ENCODE data around the gene FBXO46. TPM values are rescaled to one million over a fixed set of nuclear protein-coding genes. Genes with fewer than 3 reads are reported as not detected.

The FBXO46 gene
- total and polyA plus RNA-seq, 10 of the 15 experiments (the other 5 are each of a cell fraction or from before 2014, with no cell fraction given): 2.5 to 61.5 (median 13.7) TPM

DNA sequence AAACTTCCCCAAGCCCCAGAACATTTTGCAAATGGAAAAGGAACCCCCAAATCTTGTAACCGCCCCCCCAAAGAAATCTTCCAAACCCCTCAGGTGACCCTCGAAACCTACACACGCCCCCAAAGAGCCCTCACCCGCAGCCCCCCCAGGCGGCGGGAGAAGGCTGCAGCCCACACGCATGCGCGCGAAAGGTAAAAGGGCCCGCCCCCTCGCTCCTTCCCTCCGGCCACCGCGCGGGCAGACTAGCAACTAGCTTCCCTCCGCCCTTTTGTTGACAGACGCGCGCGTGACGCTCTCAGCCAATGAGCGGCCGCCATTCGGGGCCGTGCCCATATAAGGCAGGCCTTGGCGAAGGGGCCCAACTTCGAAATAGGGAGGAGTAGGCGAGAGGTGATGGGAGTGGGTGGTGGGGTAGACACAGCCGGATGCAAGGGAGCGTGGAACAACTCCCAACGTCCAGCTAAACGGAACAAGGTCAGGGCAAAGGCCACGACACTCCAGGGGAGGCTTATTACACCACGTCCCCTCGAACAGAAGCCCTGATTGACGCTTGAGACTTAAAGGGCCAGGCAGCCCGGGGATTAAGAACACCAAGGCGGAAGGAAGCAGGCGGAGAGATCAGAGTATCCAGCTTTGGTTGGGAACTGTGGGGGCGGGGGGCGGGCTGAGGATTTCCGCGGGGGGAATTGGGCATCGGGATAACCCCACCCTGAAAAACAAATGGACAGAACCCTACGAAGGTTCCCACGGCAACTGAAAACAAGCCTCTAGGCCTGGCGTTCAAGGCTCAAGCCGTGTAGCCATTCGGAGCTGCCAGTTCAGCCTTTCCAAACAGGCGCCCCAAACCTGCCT, 13.3 kb downstream of the FBXO46 start (continued):
- TF ChIP-seq ZNF592 (IDR thresholded peaks at IDR 0.05) (no peak), STAT3 (IDR thresholded peaks at IDR 0.05; ENCODE audit: low read depth, low read length) (no peak), IKZF1 (conservative IDR thresholded peaks at IDR 0.05) (peak; percentile 89), BCLAF1 (IDR thresholded peaks at IDR 0.05) (no peak), CREM (IDR thresholded peaks at IDR 0.05; ENCODE audit: low read depth) (peak; percentile 87), PKNOX1 (IDR thresholded peaks at IDR 0.05) (peak; percentile 98), ZNF217 (IDR thresholded peaks at IDR 0.05) (no peak), EGR1 (IDR thresholded peaks at IDR 0.05; ENCODE audit: borderline replicate concordance in 1 of 2, low read depth in 2 of 2, low read length in 2 of 2) (peak in 1 of 2 experiments; percentile 50; a peak in 2 of 3 replicates), ZNF207 (IDR thresholded peaks at IDR 0.05; ENCODE audit: borderline replicate concordance) (peak; percentile 61; the same call in 1 of the 2 replicates), CBX5 (IDR thresholded peaks at IDR 0.05; ENCODE audit: low read depth) (no peak), KDM1A (IDR thresholded peaks at IDR 0.05; ENCODE audit: borderline replicate concordance) (no peak), RAD51 (IDR thresholded peaks at IDR 0.05) (peak; percentile 94), E2F4 (IDR thresholded peaks at IDR 0.05; ENCODE audit: low read depth, low read length) (peak; percentile 61; the same call in 1 of the 2 replicates), NBN (IDR thresholded peaks at IDR 0.05) (peak; percentile 92), CHD4 (IDR thresholded peaks at IDR 0.05) (no peak), JUNB (IDR thresholded peaks at IDR 0.05) (peak; percentile 100), TCF7 (IDR thresholded peaks at IDR 0.05; ENCODE audit: borderline replicate concordance) (no peak)
- TF ChIP-seq, protein P1, sequence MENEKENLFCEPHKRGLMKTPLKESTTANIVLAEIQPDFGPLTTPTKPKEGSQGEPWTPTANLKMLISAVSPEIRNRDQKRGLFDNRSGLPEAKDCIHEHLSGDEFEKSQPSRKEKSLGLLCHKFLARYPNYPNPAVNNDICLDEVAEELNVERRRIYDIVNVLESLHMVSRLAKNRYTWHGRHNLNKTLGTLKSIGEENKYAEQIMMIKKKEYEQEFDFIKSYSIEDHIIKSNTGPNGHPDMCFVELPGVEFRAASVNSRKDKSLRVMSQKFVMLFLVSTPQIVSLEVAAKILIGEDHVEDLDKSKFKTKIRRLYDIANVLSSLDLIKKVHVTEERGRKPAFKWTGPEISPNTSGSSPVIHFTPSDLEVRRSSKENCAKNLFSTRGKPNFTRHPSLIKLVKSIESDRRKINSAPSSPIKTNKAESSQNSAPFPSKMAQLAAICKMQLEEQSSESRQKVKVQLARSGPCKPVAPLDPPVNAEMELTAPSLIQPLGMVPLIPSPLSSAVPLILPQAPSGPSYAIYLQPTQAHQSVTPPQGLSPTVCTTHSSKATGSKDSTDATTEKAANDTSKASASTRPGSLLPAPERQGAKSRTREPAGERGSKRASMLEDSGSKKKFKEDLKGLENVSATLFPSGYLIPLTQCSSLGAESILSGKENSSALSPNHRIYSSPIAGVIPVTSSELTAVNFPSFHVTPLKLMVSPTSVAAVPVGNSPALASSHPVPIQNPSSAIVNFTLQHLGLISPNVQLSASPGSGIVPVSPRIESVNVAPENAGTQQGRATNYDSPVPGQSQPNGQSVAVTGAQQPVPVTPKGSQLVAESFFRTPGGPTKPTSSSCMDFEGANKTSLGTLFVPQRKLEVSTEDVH (IDR thresholded peaks at IDR 0.05; ENCODE audit: low read depth, partially characterized antibody): no peak
